Central memory CD8-positive, alpha-beta T cell (primary cell): ENCODE data around the gene IMMT.
A peak's percentile ranks its signal among the peaks of the same experiment; 100 is the strongest.
"Not testable (repeated sequence)": the region's sequence is repeated elsewhere in the genome, so short reads cannot be mapped to it uniquely, and the experiment has no call there.

Source experiments
- ATAC-seq: fragments of 150-1000 bp; cut with Tn5 transposase; replicated peaks from 2 replicates; pipeline ENCODE4 v1.10.0; 2022; ENCODE audit warnings: mild to moderate bottlenecking, moderate FRiP score, moderate number of reproducible peaks; ENCODE audit not compliant: poor library complexity, severe bottlenecking; ENCODE audit errors: extremely low read depth
- DNase-seq, 2 donors: peaks; one replicate each; pipeline ENCODE4 v3.0.0; 2021; ENCODE audit warnings: low spot score in 2 of 2
- H3K27ac Mint-ChIP-seq: one replicate; pipeline ENCODE4 v1.8.0; 2022; ENCODE audit warnings: low read depth, mild to moderate bottlenecking, moderate library complexity, mixed read lengths
- H3K27me3 Mint-ChIP-seq: one replicate; pipeline ENCODE4 v1.8.0; 2022; ENCODE audit warnings: mixed read lengths
- H3K36me3 Mint-ChIP-seq: one replicate; pipeline ENCODE4 v1.8.0; 2022; ENCODE audit warnings: mild to moderate bottlenecking, moderate library complexity, mixed read lengths; ENCODE audit not compliant: insufficient read depth
- H3K4me1 Mint-ChIP-seq: one replicate; pipeline ENCODE4 v1.8.0; 2022; ENCODE audit warnings: mixed read lengths
- H3K4me3 Mint-ChIP-seq: one replicate; pipeline ENCODE4 v1.8.0; 2022; ENCODE audit warnings: mild to moderate bottlenecking, moderate library complexity, mixed read lengths
- H3K9me3 Mint-ChIP-seq: one replicate; pipeline ENCODE4 v1.8.0; 2022; ENCODE audit warnings: mixed read lengths

IMMT gene

GRCh38 chr2:86195055-86195807, at the start of gene IMMT:
Gene IMMT, minus strand, starts transcription at chr2:86195462. Its CDS starts 80 bp downstream, at chr2:86195382.
- H3K4me3 Mint-ChIP-seq = peak within 1 kb of the TSS; percentile 87
- no peaks in the 10 kb centered on the region for H3K27me3 Mint-ChIP-seq
- peak within 1 kb of the TSS; percentile 92 for H3K27ac Mint-ChIP-seq
- H3K36me3 Mint-ChIP-seq = peaks cover 20% of the 10 kb centered on the region
- peaks cover 48% of the 10 kb centered on the region for H3K4me1 Mint-ChIP-seq
- DNase-seq = peak; percentile 84 to 87
- peak; percentile 94 for ATAC-seq
- no peaks in the 10 kb centered on the region for H3K9me3 Mint-ChIP-seq

DNA sequence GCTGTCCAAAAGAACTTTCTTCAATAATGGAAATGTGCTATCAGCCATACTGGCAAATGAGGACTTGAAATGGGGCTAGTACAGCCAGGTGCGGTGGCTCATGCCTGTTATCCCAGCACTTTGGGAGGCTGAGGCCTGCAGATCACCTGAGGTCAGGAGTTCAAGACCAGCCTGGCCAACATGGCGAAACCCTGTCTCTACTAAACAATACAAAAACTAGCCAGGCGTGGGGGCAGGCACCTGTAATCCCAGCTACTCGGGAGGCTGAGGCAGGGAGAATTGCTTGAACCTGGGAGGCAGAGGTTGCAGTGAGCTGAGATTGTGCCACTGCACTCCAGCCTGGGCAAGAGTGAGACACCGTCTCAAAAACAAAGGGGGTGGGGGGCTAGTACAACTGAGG, 49.5 kb upstream of the IMMT start:
- not testable (repeated sequence) for H3K36me3 Mint-ChIP-seq, ATAC-seq, H3K9me3 Mint-ChIP-seq

DNA sequence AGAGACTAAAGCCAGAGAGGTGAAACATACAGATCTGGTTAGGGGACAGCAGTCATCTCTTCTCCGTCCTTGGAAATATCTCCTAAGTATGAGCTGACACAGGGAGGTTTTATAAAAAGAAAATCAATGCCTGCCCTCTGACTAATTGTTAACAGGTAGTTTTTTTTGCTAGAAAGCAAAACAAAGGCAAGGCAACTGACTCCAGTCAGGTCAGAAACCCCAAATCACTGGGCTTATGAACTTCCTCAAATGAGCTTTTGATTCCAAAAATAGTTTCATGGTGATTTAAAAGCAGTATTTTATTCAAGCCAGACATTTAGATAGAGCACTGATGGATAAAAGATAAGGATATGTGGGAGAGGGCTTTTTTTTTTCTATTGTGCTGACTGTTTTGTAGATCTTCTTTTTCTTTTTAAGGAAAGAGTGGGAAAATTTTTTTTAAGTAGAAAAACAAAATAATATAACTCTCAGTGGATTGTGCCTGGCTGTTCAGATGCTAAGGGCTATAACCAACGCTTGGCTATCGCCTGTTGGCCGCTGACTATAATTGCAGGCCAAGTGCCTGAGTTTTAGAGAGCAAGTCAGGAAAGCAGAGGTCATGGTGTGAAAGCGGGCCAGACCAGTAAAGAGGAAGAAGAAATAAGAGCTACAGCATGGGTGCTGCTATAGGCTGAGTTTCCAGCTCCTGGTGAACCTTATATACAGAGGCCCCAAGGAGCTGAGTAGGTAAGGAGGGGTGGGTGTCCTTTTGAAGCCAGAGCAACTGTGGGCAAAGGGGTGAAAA, 48.9 kb upstream of the IMMT start:
- Mint-ChIP-seq H3K4me3 (no peak overlapping the region), H3K9me3 (no peaks in the 10 kb centered on the region), H3K4me1 (no peaks in the 10 kb centered on the region), H3K27ac (no peak overlapping the region), H3K36me3 (peaks cover 7% of the 10 kb centered on the region), H3K27me3 (no peaks in the 10 kb centered on the region)
- no peak for ATAC-seq
- DNase-seq = no peak

More for the DNA sequence above, 49.5 kb upstream of the IMMT start:
- H3K4me1 Mint-ChIP-seq, H3K27me3 Mint-ChIP-seq, H3K4me3 Mint-ChIP-seq, DNase-seq, H3K27ac Mint-ChIP-seq: not testable (repeated sequence)

GRCh38 chr2:86243272-86243671, 48.0 kb upstream of the IMMT start:
- Mint-ChIP-seq H3K9me3 (no peaks in the 10 kb centered on the region), H3K4me1 (peaks cover 5% of the 10 kb centered on the region), H3K36me3 (peaks cover 7% of the 10 kb centered on the region), H3K4me3 (no peak overlapping the region), H3K27me3 (peaks cover 6% of the 10 kb centered on the region), H3K27ac (no peak overlapping the region)
- ATAC-seq = no peak
- DNase-seq = no peak

DNA sequence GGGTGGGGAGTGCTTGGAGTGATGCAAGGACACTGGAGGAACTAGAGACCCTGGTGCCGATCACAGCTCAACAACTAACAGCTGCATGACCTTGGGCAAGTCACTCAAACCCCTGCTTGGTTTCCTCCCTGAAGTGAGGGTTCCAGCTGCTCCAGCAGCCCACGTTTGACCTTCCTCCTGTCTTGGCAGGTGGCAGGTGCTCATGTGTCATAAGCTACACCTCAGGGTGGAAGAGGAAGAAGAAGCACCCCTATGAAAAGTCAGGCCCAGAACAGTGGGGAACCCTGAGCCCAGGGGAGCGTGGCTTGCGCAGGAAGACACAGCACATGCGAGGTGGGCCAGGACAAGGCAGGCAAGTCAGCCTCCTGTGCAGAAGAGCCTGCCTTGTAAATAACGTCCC, 46.3 kb upstream of the IMMT start:
- no peak for DNase-seq

DNA sequence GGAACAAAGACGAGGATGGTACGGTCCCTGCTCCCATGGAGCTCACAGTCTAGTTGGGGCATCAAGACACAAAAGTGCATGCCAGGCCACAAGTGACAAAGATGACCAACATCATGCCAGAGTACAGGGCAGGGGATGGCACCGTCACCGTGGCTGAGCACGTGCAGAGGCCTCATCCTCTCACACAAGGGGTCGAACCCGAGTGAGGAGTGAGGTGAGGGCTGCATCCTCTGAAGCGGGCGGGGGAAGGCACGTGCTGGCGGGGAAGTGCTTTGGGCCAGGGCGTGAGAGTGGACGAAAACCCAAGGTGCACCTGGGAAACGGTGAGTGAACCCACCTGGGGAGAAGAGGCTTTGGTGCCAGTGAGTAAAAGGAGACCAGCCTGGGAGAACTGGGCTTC, 45.0 kb upstream of the IMMT start:
- no peaks in the 10 kb centered on the region for H3K9me3 Mint-ChIP-seq
- H3K36me3 Mint-ChIP-seq = peaks cover 7% of the 10 kb centered on the region
- H3K4me1 Mint-ChIP-seq = peaks cover 7% of the 10 kb centered on the region
- peaks cover 28% of the 10 kb centered on the region for H3K27me3 Mint-ChIP-seq
- ATAC-seq (no peak), DNase-seq (no peak)
- no peak overlapping the region for H3K4me3 Mint-ChIP-seq
- no peak overlapping the region for H3K27ac Mint-ChIP-seq

More for the DNA sequence above, 46.3 kb upstream of the IMMT start:
- no peak for ATAC-seq
- Mint-ChIP-seq H3K27ac (no peak overlapping the region), H3K9me3 (no peaks in the 10 kb centered on the region), H3K4me3 (no peak overlapping the region), H3K27me3 (peaks cover 17% of the 10 kb centered on the region), H3K36me3 (peaks cover 7% of the 10 kb centered on the region), H3K4me1 (peaks cover 7% of the 10 kb centered on the region)

DNA sequence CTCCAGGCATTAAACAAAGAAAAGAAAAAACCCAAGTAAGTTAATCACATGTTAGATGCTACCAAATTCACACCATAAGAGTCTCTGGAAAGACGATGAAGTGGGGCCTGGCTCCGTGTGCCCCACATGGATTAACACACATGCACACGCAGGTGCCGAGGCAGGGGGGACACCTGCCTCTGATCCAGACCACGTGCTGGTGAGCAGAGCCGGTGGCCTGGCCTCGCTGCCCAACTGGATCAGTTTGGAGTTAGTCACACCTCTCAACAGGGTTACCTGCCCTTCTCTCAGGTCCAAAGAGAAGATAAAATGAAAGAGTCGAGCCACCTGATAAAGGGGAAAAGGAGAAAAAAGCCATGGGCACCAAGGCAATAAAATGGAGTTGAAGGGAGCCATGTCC, 44.5 kb upstream of the IMMT start:
- no peak for DNase-seq
- no peak overlapping the region for H3K27ac Mint-ChIP-seq
- peaks cover 7% of the 10 kb centered on the region for H3K4me1 Mint-ChIP-seq

GRCh38 chr2:86239326-86239725, 44.1 kb upstream of the IMMT start:
- Mint-ChIP-seq H3K36me3 (peaks cover 7% of the 10 kb centered on the region), H3K27me3 (peaks cover 28% of the 10 kb centered on the region), H3K4me3 (no peak overlapping the region), H3K9me3 (no peaks in the 10 kb centered on the region), H3K27ac (no peak overlapping the region), H3K4me1 (peaks cover 7% of the 10 kb centered on the region)
- no peak for ATAC-seq
- DNase-seq = no peak

More for the DNA sequence above, 44.5 kb upstream of the IMMT start:
- H3K27me3 Mint-ChIP-seq = peaks cover 28% of the 10 kb centered on the region
- no peak for ATAC-seq
- no peak overlapping the region for H3K4me3 Mint-ChIP-seq
- H3K9me3 Mint-ChIP-seq = no peaks in the 10 kb centered on the region
- peaks cover 7% of the 10 kb centered on the region for H3K36me3 Mint-ChIP-seq

- H3K9me3 Mint-ChIP-seq = no peaks in the 10 kb centered on the region
- peaks cover 7% of the 10 kb centered on the region for H3K4me1 Mint-ChIP-seq
- peaks cover 33% of the 10 kb centered on the region for H3K27me3 Mint-ChIP-seq
- peaks cover 7% of the 10 kb centered on the region for H3K36me3 Mint-ChIP-seq
- H3K4me3 Mint-ChIP-seq = no peak overlapping the region
- H3K27ac Mint-ChIP-seq = peak overlapping the region; percentile 76
- ATAC-seq (peak; percentile 65), DNase-seq (no peak)
These were observed 43.1 kb upstream of the IMMT start for GRCh38 chr2:86238354-86238753.

- H3K9me3 Mint-ChIP-seq = no peaks in the 10 kb centered on the region
- H3K27me3 Mint-ChIP-seq = peaks cover 37% of the 10 kb centered on the region
- no peak overlapping the region for H3K4me3 Mint-ChIP-seq
- H3K36me3 Mint-ChIP-seq = peaks cover 6% of the 10 kb centered on the region
- H3K4me1 Mint-ChIP-seq = peaks cover 7% of the 10 kb centered on the region
- no peak overlapping the region for H3K27ac Mint-ChIP-seq
- ATAC-seq (no peak), DNase-seq (no peak)
These were observed 41.9 kb upstream of the IMMT start for GRCh38 chr2:86237172-86237571.

DNA sequence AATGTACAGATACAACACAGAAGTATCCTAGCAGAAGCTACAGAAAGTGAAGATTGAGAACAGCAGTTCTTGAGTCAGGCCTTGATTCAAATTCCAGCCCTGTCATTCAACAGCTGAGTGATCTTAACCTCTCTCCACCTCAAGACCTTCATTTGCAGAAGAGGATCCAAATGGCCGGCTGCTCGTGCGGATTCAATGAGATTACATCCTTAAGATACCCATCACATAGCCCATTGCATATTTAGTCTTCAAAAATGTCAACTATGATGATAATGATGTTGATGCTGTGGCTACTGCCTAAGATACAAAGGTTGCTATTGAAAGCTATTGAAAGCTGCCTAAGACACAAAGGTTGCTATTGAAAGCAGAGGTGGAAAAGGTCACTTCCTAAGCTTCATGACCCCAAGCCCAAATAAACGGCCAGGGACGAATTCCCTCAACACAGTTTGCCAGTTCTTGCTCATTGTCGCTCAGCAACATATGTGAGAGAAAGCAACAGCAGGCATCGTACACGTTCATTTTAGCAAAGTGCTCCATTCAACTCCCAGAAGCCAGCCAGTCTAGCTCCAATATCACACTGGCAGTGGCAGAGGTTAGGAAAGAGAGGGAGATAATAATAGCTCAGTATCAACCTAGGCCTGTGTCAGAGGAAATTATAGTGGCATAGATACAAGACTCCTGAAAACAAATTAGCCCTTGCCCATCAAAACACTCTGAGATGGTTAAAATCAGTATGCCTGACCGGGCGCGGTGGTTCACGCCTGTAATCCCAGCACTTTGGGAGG, 40.1 kb upstream of the IMMT start:
- H3K36me3 Mint-ChIP-seq = no peaks in the 10 kb centered on the region
- ATAC-seq (no peak), DNase-seq (no peak)
- no peak overlapping the region for H3K27ac Mint-ChIP-seq
- peaks cover 7% of the 10 kb centered on the region for H3K4me1 Mint-ChIP-seq
- H3K9me3 Mint-ChIP-seq = no peaks in the 10 kb centered on the region
- H3K27me3 Mint-ChIP-seq = peaks cover 37% of the 10 kb centered on the region
- no peak overlapping the region for H3K4me3 Mint-ChIP-seq

DNA sequence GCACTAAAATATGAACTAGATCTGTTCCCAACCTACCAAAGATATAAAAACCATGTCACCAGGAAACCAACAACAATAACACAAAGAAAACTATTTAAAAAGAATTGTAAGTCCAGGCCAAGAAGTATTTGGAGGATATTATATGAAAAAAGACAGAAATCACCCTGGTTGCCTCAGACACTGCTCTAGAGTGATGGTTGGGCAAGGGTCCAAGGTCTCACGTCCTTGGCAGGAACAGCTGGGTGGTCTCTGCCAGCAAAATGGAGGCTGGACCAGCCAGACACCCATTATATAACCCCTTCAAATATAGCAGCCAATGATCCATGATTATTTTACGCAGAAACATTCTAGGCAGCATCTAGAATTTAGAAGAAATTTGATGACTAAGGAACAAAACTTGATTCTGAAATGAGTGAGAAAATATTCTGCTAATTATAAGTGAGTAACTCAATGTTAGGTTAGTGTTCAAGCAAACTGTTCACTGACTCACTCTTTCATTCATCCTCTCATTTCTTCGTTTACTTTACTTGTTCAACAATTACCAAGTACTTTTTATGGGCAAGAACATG, 39.4 kb upstream of the IMMT start:
- DNase-seq (no peak), ATAC-seq (no peak)
- H3K4me3 Mint-ChIP-seq = no peak overlapping the region
- H3K4me1 Mint-ChIP-seq = peaks cover 7% of the 10 kb centered on the region
- H3K27ac Mint-ChIP-seq = no peak overlapping the region
- peaks cover 37% of the 10 kb centered on the region for H3K27me3 Mint-ChIP-seq
- H3K36me3 Mint-ChIP-seq = no peaks in the 10 kb centered on the region
- H3K9me3 Mint-ChIP-seq = no peaks in the 10 kb centered on the region
